ENCODE data around the gene NUDT21.

- TF ChIP-seq EZH2 (IDR thresholded peaks at IDR 0.05; ENCODE audit: insufficient read depth, poor library complexity, severe bottlenecking), result no peak
- TF ChIP-seq EZH2phosphoT487 (IDR thresholded peaks at IDR 0.05; ENCODE audit: insufficient read depth, low read depth), result no peak
Observed at GRCh38 chr16:56462064-56462796, 11.1 kb upstream of the NUDT21 start.

Data from GM23248 (cell line).